Measurements from ENCODE around the gene ATP8A2. TPM values are rescaled to one million over a fixed set of nuclear protein-coding genes. Genes with fewer than 3 reads are reported as not detected.

ATP8A2 gene
- total and polyA plus RNA-seq, 10 of the 15 experiments (the other 5 are each of a cell fraction or from before 2014, with no cell fraction given) = 0.01 to 0.04 (median 0.04) TPM; not detected in 7

- CTCF ChIA-PET = no interaction called here
- ATAC-seq (no peak), FAIRE-seq (no peak), DNase-seq (ENCODE audit: low read depth, low spot score) (no peak)
- Histone ChIP-seq H4K20me1 (ENCODE audit: control insufficient read depth, insufficient read depth) (no peaks in the 10 kb centered on the region), H3K4me2 (ENCODE audit: control insufficient read depth, insufficient read depth) (no peak overlapping the region), H3K27ac (ENCODE audit: control insufficient read depth, insufficient read depth) (no peak overlapping the region), H3K27me3 (replicated peaks in 1 of 2; ENCODE audit: control insufficient read depth in 2 of 2, insufficient read depth in 2 of 2, low read length in 1 of 2) (0 out of 4 replicates have a peak, but pooled peaks cover 0 to 1% of the 10 kb centered on the region in 2 experiments), H3K4me3 (no peak overlapping the region), H3K9ac (ENCODE audit: control insufficient read depth, insufficient read depth, low read length) (no peak overlapping the region), H3K79me2 (ENCODE audit: control insufficient read depth, insufficient read depth, low read length) (no peaks in the 10 kb centered on the region), H3K4me1 (ENCODE audit: control insufficient read depth, insufficient read depth, low read length) (no peaks in the 10 kb centered on the region), H3K36me3 (ENCODE audit: control insufficient read depth in 2 of 2, insufficient read depth in 2 of 2, low read length in 1 of 2) (no peaks in the 10 kb centered on the region), H2AFZ (ENCODE audit: control insufficient read depth, low read depth, low read length) (no peak overlapping the region), H3K9me3 (replicated peaks; ENCODE audit: control insufficient read depth, insufficient read depth, low read length) (no peaks in the 10 kb centered on the region)
- no TSS peak for BruUV-seq (replicated peaks)
- POLR2A ChIA-PET = no interaction called here
- intact Hi-C loops (cut with micrococcal nuclease; ENCODE audit: unreplicated experiment) (no loop called here), in situ Hi-C loops (cut with MboI) (no loop called here)
- no peak for TF ChIP-seq EP300 (IDR thresholded peaks at IDR 0.05; ENCODE audit: borderline replicate concordance in 1 of 2, control insufficient read depth in 1 of 2, low read depth in 2 of 2, low read length in 2 of 2)
- TF ChIP-seq USF2 (IDR thresholded peaks at IDR 0.05; ENCODE audit: borderline replicate concordance, low read depth, low read length) = no peak
- no peak for TF ChIP-seq KDM1A (IDR thresholded peaks at IDR 0.05; ENCODE audit: borderline replicate concordance)
- no peak for TF ChIP-seq BCLAF1 (IDR thresholded peaks at IDR 0.05)
- TF ChIP-seq, protein P1, sequence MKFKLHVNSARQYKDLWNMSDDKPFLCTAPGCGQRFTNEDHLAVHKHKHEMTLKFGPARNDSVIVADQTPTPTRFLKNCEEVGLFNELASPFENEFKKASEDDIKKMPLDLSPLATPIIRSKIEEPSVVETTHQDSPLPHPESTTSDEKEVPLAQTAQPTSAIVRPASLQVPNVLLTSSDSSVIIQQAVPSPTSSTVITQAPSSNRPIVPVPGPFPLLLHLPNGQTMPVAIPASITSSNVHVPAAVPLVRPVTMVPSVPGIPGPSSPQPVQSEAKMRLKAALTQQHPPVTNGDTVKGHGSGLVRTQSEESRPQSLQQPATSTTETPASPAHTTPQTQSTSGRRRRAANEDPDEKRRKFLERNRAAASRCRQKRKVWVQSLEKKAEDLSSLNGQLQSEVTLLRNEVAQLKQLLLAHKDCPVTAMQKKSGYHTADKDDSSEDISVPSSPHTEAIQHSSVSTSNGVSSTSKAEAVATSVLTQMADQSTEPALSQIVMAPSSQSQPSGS (IDR thresholded peaks at IDR 0.05; ENCODE audit: low read length) = no peak
- no peak for TF ChIP-seq NR2C1 (IDR thresholded peaks at IDR 0.05)
- SMC1A ChIA-PET (ENCODE audit: uncharacterized antibody, unreplicated experiment) = no interaction called here
- 2% methylated on average over 4 of the region's 4 CpGs for WGBS (ENCODE audit: insufficient coverage, insufficient replicate concordance, low lambda C conversion rate, missing lambda C conversion rate)
- RAD21 ChIA-PET (ENCODE audit: unreplicated experiment) = no interaction called here
These were observed 561.7 kb downstream of the ATP8A2 start for GRCh38 chr13:25933520-25933919.

All from GM12878 (cell line).